GM12878 (cell line): ENCODE measurements around the gene SFT2D1. TPM values are rescaled to one million over a fixed set of nuclear protein-coding genes. Genes with fewer than 3 reads are reported as not detected.

Source experiments
- EED ChIP-seq: sonication (generic); IDR thresholded peaks from 2 replicates; pipeline ENCODE4 v1.6.1; 2016; ENCODE audit warnings: antibody characterized with exemption, low read depth
- RCOR1 ChIP-seq: conservative IDR thresholded peaks from 2 replicates; pipeline ENCODE4 v1.6.1; 2012; ENCODE audit warnings: low read depth, low read length, improper control_type of control experiment
- SPI1 ChIP-seq: IDR thresholded peaks from 2 replicates; pipeline ENCODE4 v1.6.1; 2011; ENCODE audit warnings: low read depth, mild to moderate bottlenecking, low read length, moderate library complexity, borderline replicate concordance; ENCODE audit not compliant: insufficient read depth
- SUZ12 ChIP-seq: fragments of 200-600 bp; sonication (generic); IDR thresholded peaks from one replicate; pipeline ENCODE4 v1.6.1; 2018; ENCODE audit warnings: antibody characterized with exemption, mild to moderate bottlenecking; ENCODE audit not compliant: unreplicated experiment
- TBL1XR1 ChIP-seq: IDR thresholded peaks from 2 replicates; pipeline ENCODE4 v1.6.1; 2012; ENCODE audit warnings: low read depth, low read length, improper control_type of control experiment
- TCF3 ChIP-seq: IDR thresholded peaks from 2 replicates; pipeline ENCODE4 v1.6.1; 2012; ENCODE audit warnings: low read depth, mild to moderate bottlenecking, low read length, borderline replicate concordance; ENCODE audit not compliant: insufficient read depth
- TCF7 ChIP-seq: IDR thresholded peaks from 2 replicates; pipeline ENCODE4 v1.6.1; 2014; ENCODE audit warnings: antibody characterized with exemption, borderline replicate concordance
- ZNF207 ChIP-seq: fragments of 450-650 bp; IDR thresholded peaks from 2 replicates; pipeline ENCODE4 v1.6.1; 2014; ENCODE audit warnings: antibody characterized with exemption, mild to moderate bottlenecking, borderline replicate concordance
- polyA plus RNA-seq, 11 experiments: library from polyadenylated mRNA; depleted of rRNA in 4 of 11; unstranded in 6 of 11; stranded (reverse) in 5 of 11; fragments of >200 nt; fragmentation: Nextera tagmentation in 4 of 11; fragmentation: Illumina TruSeq in 1 of 11; extraction: Ambion mirVana in 4 of 11; extraction: Trizol in 1 of 11; gene quantifications; 1 replicate in 1 of 11; 2 replicates in 10 of 11; pipeline versions ENCODE4 v1.2.1 to v1.2.3, GENCODE V29; 2011 to 2016; ENCODE audit warnings: inconsistent platforms in 2 of 11, missing spikeins in 2 of 11, low read depth in 1 of 11
- total RNA-seq, 4 experiments: library from RNA; depleted of rRNA in 3 of 4; stranded (reverse); fragments of >200 nt in 3 of 4; fragmentation: Illumina TruSeq in 1 of 4; extraction: Trizol in 1 of 4; gene quantifications; 2 replicates each; pipeline versions ENCODE4 v1.2.1 to v1.2.3, GENCODE V29; 2013 to 2021
- TF ChIP-seq, protein P1 (sequence below): IDR thresholded peaks from 2 replicates; pipeline ENCODE4 v1.6.1; 2012; ENCODE audit warnings: improper control_type of control experiment, low read depth, low read length; ENCODE audit not compliant: insufficient replicate concordance
- TF ChIP-seq, protein P2 (sequence below): IDR thresholded peaks from 2 replicates; pipeline ENCODE4 v1.6.1; 2011; ENCODE audit warnings: borderline replicate concordance, low read depth, mild to moderate bottlenecking, moderate library complexity, low read length; ENCODE audit not compliant: insufficient read depth, poor library complexity, severe bottlenecking
- TF ChIP-seq, protein P3 (sequence below): IDR thresholded peaks from 2 replicates; pipeline ENCODE4 v1.6.1; 2012; ENCODE audit warnings: mild to moderate bottlenecking, low read depth, low read length
- TF ChIP-seq, protein P4 (sequence below): fragments of 450-650 bp; IDR thresholded peaks from 2 replicates; pipeline ENCODE4 v1.6.1; 2016; ENCODE audit warnings: mild to moderate bottlenecking
- TF ChIP-seq, protein P5 (sequence below): IDR thresholded peaks from 2 replicates; pipeline ENCODE4 v1.6.1; 2011; ENCODE audit warnings: borderline replicate concordance, low read depth, mild to moderate bottlenecking, moderate library complexity, mixed read lengths, low read length; ENCODE audit not compliant: insufficient read depth; ENCODE audit errors: extremely low read length
- TF ChIP-seq, protein P6 (sequence below): fragments of 450-650 bp; IDR thresholded peaks from 2 replicates; pipeline ENCODE4 v1.6.1; 2017; ENCODE audit warnings: mild to moderate bottlenecking, low read depth, inconsistent platforms; ENCODE audit not compliant: poor library complexity, severe bottlenecking

Gene SFT2D1
- total and polyA plus RNA-seq, 10 of the 15 experiments (the other 5 are each of a cell fraction or from before 2014, with no cell fraction given) = 69.5 to 281 (median 124) TPM

DNA sequence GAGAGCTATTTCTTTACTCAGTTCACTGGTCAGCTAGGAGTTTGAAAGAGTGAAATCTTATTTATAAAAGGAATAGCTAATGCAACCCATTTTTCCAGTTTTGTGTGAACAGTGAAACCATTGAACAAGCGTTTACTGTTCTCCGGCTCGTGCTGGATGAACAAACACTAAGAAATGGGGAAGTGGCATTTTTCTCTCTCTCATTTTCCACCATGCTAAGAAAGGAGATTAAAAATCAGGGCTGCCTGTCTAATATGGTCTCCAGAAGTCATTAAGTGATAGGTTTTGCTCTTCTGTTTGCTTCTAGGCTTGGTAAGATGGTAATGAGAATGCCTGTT is 774 bp upstream of the SFT2D1 start (continued):
- no peak for TF ChIP-seq RCOR1
- TF ChIP-seq ZNF207 = no peak
- TF ChIP-seq, protein P1, sequence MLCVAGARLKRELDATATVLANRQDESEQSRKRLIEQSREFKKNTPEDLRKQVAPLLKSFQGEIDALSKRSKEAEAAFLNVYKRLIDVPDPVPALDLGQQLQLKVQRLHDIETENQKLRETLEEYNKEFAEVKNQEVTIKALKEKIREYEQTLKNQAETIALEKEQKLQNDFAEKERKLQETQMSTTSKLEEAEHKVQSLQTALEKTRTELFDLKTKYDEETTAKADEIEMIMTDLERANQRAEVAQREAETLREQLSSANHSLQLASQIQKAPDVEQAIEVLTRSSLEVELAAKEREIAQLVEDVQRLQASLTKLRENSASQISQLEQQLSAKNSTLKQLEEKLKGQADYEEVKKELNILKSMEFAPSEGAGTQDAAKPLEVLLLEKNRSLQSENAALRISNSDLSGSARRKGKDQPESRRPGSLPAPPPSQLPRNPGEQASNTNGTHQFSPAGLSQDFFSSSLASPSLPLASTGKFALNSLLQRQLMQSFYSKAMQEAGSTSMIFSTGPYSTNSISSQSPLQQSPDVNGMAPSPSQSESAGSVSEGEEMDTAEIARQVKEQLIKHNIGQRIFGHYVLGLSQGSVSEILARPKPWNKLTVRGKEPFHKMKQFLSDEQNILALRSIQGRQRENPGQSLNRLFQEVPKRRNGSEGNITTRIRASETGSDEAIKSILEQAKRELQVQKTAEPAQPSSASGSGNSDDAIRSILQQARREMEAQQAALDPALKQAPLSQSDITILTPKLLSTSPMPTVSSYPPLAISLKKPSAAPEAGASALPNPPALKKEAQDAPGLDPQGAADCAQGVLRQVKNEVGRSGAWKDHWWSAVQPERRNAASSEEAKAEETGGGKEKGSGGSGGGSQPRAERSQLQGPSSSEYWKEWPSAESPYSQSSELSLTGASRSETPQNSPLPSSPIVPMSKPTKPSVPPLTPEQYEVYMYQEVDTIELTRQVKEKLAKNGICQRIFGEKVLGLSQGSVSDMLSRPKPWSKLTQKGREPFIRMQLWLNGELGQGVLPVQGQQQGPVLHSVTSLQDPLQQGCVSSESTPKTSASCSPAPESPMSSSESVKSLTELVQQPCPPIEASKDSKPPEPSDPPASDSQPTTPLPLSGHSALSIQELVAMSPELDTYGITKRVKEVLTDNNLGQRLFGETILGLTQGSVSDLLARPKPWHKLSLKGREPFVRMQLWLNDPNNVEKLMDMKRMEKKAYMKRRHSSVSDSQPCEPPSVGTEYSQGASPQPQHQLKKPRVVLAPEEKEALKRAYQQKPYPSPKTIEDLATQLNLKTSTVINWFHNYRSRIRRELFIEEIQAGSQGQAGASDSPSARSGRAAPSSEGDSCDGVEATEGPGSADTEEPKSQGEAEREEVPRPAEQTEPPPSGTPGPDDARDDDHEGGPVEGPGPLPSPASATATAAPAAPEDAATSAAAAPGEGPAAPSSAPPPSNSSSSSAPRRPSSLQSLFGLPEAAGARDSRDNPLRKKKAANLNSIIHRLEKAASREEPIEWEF = no peak
- TF ChIP-seq, protein P2, sequence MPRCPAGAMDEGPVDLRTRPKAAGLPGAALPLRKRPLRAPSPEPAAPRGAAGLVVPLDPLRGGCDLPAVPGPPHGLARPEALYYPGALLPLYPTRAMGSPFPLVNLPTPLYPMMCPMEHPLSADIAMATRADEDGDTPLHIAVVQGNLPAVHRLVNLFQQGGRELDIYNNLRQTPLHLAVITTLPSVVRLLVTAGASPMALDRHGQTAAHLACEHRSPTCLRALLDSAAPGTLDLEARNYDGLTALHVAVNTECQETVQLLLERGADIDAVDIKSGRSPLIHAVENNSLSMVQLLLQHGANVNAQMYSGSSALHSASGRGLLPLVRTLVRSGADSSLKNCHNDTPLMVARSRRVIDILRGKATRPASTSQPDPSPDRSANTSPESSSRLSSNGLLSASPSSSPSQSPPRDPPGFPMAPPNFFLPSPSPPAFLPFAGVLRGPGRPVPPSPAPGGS = no peak
- TF ChIP-seq EED = peak; percentile 10; the same call in 1 of the 2 replicates
- TF ChIP-seq, protein P3, sequence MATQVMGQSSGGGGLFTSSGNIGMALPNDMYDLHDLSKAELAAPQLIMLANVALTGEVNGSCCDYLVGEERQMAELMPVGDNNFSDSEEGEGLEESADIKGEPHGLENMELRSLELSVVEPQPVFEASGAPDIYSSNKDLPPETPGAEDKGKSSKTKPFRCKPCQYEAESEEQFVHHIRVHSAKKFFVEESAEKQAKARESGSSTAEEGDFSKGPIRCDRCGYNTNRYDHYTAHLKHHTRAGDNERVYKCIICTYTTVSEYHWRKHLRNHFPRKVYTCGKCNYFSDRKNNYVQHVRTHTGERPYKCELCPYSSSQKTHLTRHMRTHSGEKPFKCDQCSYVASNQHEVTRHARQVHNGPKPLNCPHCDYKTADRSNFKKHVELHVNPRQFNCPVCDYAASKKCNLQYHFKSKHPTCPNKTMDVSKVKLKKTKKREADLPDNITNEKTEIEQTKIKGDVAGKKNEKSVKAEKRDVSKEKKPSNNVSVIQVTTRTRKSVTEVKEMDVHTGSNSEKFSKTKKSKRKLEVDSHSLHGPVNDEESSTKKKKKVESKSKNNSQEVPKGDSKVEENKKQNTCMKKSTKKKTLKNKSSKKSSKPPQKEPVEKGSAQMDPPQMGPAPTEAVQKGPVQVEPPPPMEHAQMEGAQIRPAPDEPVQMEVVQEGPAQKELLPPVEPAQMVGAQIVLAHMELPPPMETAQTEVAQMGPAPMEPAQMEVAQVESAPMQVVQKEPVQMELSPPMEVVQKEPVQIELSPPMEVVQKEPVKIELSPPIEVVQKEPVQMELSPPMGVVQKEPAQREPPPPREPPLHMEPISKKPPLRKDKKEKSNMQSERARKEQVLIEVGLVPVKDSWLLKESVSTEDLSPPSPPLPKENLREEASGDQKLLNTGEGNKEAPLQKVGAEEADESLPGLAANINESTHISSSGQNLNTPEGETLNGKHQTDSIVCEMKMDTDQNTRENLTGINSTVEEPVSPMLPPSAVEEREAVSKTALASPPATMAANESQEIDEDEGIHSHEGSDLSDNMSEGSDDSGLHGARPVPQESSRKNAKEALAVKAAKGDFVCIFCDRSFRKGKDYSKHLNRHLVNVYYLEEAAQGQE = no peak
- TF ChIP-seq TBL1XR1 = 0 out of 2 replicates have a peak, but pooled peaks have one; percentile 22
- TF ChIP-seq TCF7 = no peak
- TF ChIP-seq, protein P4, sequence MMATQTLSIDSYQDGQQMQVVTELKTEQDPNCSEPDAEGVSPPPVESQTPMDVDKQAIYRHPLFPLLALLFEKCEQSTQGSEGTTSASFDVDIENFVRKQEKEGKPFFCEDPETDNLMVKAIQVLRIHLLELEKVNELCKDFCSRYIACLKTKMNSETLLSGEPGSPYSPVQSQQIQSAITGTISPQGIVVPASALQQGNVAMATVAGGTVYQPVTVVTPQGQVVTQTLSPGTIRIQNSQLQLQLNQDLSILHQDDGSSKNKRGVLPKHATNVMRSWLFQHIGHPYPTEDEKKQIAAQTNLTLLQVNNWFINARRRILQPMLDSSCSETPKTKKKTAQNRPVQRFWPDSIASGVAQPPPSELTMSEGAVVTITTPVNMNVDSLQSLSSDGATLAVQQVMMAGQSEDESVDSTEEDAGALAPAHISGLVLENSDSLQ = no peak
- peak; percentile 98 for TF ChIP-seq SPI1
- TF ChIP-seq, protein P5, sequence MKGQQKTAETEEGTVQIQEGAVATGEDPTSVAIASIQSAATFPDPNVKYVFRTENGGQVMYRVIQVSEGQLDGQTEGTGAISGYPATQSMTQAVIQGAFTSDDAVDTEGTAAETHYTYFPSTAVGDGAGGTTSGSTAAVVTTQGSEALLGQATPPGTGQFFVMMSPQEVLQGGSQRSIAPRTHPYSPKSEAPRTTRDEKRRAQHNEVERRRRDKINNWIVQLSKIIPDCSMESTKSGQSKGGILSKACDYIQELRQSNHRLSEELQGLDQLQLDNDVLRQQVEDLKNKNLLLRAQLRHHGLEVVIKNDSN = no peak
- TF ChIP-seq, protein P6, sequence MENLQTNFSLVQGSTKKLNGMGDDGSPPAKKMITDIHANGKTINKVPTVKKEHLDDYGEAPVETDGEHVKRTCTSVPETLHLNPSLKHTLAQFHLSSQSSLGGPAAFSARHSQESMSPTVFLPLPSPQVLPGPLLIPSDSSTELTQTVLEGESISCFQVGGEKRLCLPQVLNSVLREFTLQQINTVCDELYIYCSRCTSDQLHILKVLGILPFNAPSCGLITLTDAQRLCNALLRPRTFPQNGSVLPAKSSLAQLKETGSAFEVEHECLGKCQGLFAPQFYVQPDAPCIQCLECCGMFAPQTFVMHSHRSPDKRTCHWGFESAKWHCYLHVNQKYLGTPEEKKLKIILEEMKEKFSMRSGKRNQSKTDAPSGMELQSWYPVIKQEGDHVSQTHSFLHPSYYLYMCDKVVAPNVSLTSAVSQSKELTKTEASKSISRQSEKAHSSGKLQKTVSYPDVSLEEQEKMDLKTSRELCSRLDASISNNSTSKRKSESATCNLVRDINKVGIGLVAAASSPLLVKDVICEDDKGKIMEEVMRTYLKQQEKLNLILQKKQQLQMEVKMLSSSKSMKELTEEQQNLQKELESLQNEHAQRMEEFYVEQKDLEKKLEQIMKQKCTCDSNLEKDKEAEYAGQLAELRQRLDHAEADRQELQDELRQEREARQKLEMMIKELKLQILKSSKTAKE = peak; percentile 31
- TF ChIP-seq TCF3 = no peak
- TF ChIP-seq SUZ12 = no peak
